AG10803 (cell line): ENCODE data around the gene PHLPP1.

Experiments used
- DNase-seq: peaks from one replicate; pipeline ENCODE4 v3.0.0; 2010; ENCODE audit warnings: low read depth
- H3K4me3 ChIP-seq: 2 replicates; pipeline ENCODE4 v1.5.1; 2011; ENCODE audit warnings: mild to moderate bottlenecking, low read length, control low read depth
- TF ChIP-seq, protein P1 (sequence below): conservative IDR thresholded peaks from 2 replicates; pipeline ENCODE4 v1.5.1; 2011; ENCODE audit warnings: mild to moderate bottlenecking, low read length, control low read depth, inconsistent platforms

The PHLPP1 gene

DNA sequence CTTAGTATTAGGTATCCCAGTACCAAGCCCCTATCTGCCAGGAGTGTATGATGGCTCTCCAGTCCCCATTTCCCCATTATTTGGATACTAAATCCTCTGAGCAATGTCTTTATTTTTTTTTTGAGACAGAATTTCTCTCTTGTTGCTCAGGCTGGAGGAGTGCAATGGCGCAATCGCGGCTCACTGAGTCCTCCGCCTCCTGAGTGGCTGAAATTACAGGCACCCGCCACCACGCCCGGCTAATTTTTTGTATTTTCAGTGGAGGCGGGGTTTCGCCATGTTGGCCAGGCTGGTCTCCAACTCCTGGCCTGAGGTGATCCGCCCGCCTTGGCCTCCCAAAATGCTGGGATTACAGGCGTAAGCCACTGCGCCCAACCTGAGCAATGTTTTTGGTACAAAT, 3.6 kb upstream of the PHLPP1 start:
- H3K4me3 ChIP-seq = no peak overlapping the region
- TF ChIP-seq, protein P1, sequence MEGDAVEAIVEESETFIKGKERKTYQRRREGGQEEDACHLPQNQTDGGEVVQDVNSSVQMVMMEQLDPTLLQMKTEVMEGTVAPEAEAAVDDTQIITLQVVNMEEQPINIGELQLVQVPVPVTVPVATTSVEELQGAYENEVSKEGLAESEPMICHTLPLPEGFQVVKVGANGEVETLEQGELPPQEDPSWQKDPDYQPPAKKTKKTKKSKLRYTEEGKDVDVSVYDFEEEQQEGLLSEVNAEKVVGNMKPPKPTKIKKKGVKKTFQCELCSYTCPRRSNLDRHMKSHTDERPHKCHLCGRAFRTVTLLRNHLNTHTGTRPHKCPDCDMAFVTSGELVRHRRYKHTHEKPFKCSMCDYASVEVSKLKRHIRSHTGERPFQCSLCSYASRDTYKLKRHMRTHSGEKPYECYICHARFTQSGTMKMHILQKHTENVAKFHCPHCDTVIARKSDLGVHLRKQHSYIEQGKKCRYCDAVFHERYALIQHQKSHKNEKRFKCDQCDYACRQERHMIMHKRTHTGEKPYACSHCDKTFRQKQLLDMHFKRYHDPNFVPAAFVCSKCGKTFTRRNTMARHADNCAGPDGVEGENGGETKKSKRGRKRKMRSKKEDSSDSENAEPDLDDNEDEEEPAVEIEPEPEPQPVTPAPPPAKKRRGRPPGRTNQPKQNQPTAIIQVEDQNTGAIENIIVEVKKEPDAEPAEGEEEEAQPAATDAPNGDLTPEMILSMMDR = no peak
- no peak for DNase-seq

DNA sequence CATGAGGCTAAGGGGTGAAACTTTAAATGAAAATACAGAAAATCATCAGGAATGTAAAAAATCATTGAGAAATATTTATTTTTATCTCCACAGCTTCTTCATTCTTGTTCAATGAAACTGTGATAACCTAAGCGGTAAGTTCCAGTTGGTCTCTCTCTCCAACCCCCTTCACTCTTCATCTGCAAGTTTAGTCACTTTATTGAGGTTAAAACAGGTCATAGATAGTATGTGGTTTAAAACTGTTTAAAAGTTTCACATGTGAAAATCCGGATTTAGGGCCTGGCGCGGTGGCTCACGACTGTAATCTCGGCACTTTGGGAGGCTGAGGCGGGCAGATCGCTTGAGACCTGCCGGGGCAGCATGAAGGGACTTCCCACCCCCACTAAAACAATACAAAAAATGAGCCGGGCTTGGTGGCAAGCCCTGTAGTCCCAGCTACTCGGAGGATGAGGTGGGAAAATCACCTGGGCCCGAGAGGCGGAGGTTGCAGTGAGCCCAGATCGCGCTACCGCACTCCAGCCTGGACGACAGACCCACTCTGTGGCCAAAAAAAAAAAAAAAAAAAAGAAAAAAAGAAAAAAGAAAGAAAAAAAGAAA, 1.6 kb upstream of the PHLPP1 start:
- H3K4me3 ChIP-seq = no peak overlapping the region
- TF ChIP-seq, protein P1 = no peak
- DNase-seq = no peak

DNA sequence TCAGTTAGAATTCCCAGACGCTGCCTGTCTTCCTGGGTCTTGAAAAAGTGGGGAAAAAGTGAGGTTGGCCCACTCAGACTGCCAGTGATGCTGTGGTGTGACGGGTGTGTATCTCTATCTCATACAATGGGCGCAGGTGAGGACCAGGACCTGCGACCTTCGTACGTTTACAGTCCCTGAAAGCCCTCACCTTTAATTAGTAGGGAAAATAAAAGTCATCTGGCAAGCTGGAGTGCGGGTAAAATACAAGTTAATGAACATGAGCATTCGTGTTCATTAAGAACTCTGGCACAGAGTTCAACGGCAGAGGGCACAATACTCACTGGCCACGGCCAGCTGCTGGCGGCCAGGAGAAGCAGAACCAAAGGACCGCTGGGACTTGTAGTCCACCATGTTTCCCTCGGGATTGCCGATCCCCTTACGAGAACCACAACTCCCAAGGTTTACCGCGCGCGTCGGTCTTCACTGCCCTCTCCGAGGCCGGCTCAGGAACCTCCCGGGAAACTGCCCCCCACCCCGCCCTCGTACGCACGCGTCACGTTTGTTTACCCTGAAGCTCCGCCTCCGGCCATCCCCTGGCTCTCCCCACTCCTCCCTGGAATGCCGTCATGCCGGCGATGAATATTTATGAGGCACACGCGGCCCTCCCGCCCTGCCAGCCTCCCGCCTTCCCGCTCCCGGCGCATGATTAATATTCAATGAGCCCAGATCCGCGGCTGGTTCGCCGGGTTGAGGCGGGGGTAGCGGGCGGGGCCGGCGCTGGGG, 488 bp upstream of the PHLPP1 start:
- H3K4me3 ChIP-seq = peak overlapping the region; percentile 70
- TF ChIP-seq, protein P1 = peak; percentile 78
- DNase-seq = peak; percentile 100

DNA sequence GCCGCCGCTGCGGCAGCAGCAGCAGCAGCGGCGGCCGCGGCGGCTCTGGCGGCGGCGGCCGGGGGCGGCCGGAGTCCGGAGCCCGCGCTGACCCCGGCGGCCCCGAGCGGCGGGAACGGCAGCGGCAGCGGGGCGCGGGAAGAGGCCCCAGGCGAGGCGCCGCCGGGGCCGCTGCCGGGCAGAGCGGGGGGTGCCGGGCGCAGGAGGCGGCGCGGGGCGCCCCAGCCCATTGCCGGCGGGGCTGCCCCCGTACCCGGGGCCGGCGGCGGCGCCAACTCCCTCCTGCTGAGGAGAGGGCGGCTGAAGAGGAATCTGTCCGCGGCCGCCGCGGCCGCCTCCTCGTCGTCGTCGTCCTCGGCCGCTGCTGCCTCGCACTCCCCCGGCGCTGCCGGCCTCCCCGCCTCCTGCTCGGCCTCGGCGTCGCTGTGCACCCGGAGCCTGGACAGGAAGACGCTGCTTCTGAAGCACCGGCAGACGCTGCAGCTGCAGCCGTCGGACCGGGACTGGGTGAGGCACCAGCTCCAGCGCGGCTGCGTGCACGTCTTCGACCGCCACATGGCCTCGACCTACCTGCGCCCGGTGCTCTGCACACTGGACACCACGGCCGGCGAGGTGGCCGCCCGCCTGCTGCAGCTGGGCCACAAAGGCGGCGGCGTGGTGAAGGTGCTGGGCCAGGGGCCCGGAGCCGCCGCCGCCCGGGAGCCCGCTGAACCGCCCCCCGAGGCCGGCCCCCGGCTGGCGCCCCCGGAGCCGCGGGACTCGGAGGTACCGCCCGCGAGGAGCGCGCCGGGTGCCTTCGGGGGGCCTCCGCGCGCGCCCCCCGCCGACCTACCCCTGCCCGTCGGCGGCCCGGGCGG, 646 bp downstream of the PHLPP1 start:
- DNase-seq = peak; percentile 67
- H3K4me3 ChIP-seq = peak overlapping the region; percentile 70
- TF ChIP-seq, protein P1 = no peak

DNA sequence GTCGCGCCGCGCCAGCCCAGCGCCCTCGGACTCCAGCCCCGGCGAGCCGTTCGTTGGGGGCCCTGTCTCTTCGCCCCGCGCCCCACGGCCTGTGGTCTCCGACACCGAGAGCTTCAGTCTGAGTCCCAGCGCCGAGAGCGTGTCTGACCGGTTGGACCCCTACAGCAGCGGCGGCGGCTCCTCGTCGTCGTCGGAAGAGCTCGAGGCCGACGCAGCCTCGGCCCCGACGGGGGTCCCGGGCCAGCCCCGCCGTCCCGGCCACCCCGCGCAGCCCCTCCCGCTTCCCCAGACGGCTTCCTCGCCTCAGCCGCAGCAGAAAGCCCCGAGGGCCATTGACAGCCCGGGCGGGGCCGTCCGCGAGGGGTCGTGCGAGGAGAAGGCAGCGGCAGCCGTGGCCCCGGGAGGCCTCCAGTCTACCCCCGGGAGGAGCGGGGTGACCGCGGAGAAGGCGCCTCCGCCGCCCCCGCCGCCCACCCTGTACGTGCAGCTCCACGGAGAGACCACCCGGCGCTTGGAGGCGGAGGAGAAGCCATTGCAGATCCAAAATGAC, 1.4 kb downstream of the PHLPP1 start:
- peak; percentile 8 for DNase-seq
- peak overlapping the region; percentile 66 for H3K4me3 ChIP-seq
- TF ChIP-seq, protein P1 = no peak

DNA sequence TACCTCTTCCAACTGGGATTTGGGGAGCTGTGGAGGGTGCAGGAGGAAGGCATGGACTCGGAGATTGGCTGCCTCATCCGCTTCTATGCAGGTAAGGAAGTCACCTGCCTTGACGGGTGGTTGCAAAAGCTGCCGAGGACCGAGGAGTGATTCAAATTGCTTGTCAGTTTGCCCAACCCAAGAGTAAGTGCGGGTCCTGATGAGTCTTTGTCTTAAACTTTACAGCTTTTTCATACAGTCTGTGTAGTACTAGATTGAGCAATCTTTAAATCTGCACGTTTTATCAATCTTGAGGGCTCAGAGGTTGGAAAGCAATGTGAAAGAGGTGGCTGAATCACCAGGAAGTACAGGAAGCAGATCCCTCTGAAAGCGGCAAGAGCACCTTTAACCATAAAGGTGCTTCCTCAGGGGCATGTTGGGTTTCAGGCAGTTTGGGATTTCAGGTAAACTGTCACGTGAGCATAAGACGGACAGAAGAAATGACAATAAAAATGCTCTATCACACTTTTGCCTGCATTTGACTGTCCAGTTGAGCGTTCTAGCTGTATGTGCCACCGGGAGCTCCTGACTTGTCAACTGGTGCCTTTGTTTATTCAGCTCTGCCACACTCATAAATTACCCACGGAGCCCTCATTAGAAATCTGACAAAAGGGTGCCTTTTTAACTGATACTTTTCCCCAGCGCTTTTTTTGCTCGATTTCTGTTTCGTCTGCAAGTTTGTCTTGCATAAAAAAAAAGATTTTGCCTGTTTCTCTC, 2.0 kb downstream of the PHLPP1 start:
- H3K4me3 ChIP-seq = peak overlapping the region; percentile 66
- peak; percentile 64 for DNase-seq
- TF ChIP-seq, protein P1 = no peak
